Measurements from ENCODE around the gene USP36. TPM values are rescaled to one million over a fixed set of nuclear protein-coding genes. Genes with fewer than 3 reads are reported as not detected.

Gene USP36
- total RNA-seq, 1 donor: 170 TPM

GRCh38 chr17:78748048-78748729, 92.4 kb downstream of the USP36 start:
- Histone ChIP-seq H3K9me3 (ENCODE audit: low read depth, low read length) (no peaks in the 10 kb centered on the region), H3K27me3 (ENCODE audit: insufficient read depth, low read length) (no peaks in the 10 kb centered on the region), H3K4me3 (ENCODE audit: low read length) (peak overlapping the region; percentile 18), H3K4me1 (ENCODE audit: insufficient read depth, low read length) (peaks cover 95% of the 10 kb centered on the region)

GRCh38 chr17:78747488-78747887, 93.1 kb downstream of the USP36 start:
- Histone ChIP-seq H3K4me3 (ENCODE audit: low read length) (no peak overlapping the region), H3K9me3 (ENCODE audit: low read depth, low read length) (no peaks in the 10 kb centered on the region), H3K27me3 (ENCODE audit: insufficient read depth, low read length) (no peaks in the 10 kb centered on the region), H3K4me1 (ENCODE audit: insufficient read depth, low read length) (peaks cover 95% of the 10 kb centered on the region)

GRCh38 chr17:78746949-78747269, 93.7 kb downstream of the USP36 start:
- Histone ChIP-seq H3K4me3 (ENCODE audit: low read length) (no peak overlapping the region), H3K4me1 (ENCODE audit: insufficient read depth, low read length) (peaks cover 95% of the 10 kb centered on the region)

GRCh38 chr17:78746263-78746948, 94.2 kb downstream of the USP36 start:
- Histone ChIP-seq H3K4me3 (ENCODE audit: low read length) (no peak overlapping the region), H3K27me3 (ENCODE audit: insufficient read depth, low read length) (no peaks in the 10 kb centered on the region), H3K9me3 (ENCODE audit: low read depth, low read length) (no peaks in the 10 kb centered on the region), H3K4me1 (ENCODE audit: insufficient read depth, low read length) (peaks cover 95% of the 10 kb centered on the region)

More at GRCh38 chr17:78746949-78747269, 93.7 kb downstream of the USP36 start:
- H3K9me3 ChIP-seq (ENCODE audit: low read depth, low read length): no peaks in the 10 kb centered on the region
- no peaks in the 10 kb centered on the region for H3K27me3 ChIP-seq (ENCODE audit: insufficient read depth, low read length)

Other genes with a start within 250 kb of the USP36 start
- 273 TPM for gene CYTH1, start 58.5 kb downstream of the USP36 start, total RNA-seq
- gene CEP295NL, start 62.4 kb upstream of the USP36 start, total RNA-seq: 5.9 TPM
- gene TIMP2, start 84.6 kb upstream of the USP36 start, total RNA-seq: 19.9 TPM
- gene LGALS3BP, start 139.1 kb upstream of the USP36 start, total RNA-seq: 20.5 TPM
- 28.1 TPM for gene CANT1, start 168.9 kb upstream of the USP36 start, total RNA-seq
- 0.10 TPM for gene C1QTNF1, start 183.4 kb upstream of the USP36 start, total RNA-seq
- gene ENGASE, start 234.0 kb upstream of the USP36 start, total RNA-seq: 25.2 TPM